WERI-Rb-1 (cell line): ENCODE results near the gene ZKSCAN3.
"Not testable (repeated sequence)": the region's sequence is repeated elsewhere in the genome, so short reads cannot be mapped to it uniquely, and the experiment has no call there.

Source experiments
- DNase-seq: peaks from one replicate; pipeline ENCODE4 v3.0.0-alpha.2; 2020
- H3K27ac ChIP-seq: fragments of 250-450 bp; sonication (Bioruptor Pico); 2 replicates; pipeline ENCODE4 v1.5.1; 2020; ENCODE audit warnings: mild to moderate bottlenecking, moderate library complexity
- H3K27me3 ChIP-seq: fragments of 250-450 bp; sonication (Bioruptor Pico); 2 replicates; pipeline ENCODE4 v1.5.1; 2021; ENCODE audit warnings: mild to moderate bottlenecking, low read depth, moderate library complexity; ENCODE audit not compliant: insufficient read depth, severe bottlenecking
- H3K36me3 ChIP-seq: fragments of 250-450 bp; sonication (Bioruptor Pico); 2 replicates; pipeline ENCODE4 v1.5.1; 2020; ENCODE audit warnings: mild to moderate bottlenecking, moderate library complexity
- H3K4me3 ChIP-seq: 2 replicates; pipeline ENCODE4 v1.5.1; 2011; ENCODE audit warnings: low read depth, mild to moderate bottlenecking, control low read depth, low read length
- H3K9me3 ChIP-seq: fragments of 250-450 bp; sonication (Bioruptor Pico); 2 replicates; pipeline ENCODE4 v1.5.1; 2021; ENCODE audit warnings: mild to moderate bottlenecking, moderate library complexity; ENCODE audit not compliant: severe bottlenecking
- CTCF ChIP-seq: IDR thresholded peaks from 2 replicates; pipeline ENCODE4 v1.5.1; 2011; ENCODE audit warnings: low read depth, mild to moderate bottlenecking, control low read depth, inconsistent platforms, low read length

ZKSCAN3 gene

GRCh38 chr6:28349892-28350737, at the start of gene ZKSCAN3:
TSS of gene ZKSCAN3 (plus strand) at chr6:28349947. CDS start at chr6:28359587, 9,640 bp downstream.
- Histone ChIP-seq H3K27ac (peak within 1 kb of the TSS; percentile 75), H3K36me3 (no peaks in the 10 kb centered on the region), H3K27me3 (no peaks in the 10 kb centered on the region), H3K9me3 (no peaks in the 10 kb centered on the region), H3K4me3 (peak within 1 kb of the TSS; percentile 99)
- DNase-seq = peak; percentile 95
- TF ChIP-seq CTCF = no peak

- Histone ChIP-seq H3K27ac (no peak overlapping the region), H3K4me3 (no peak overlapping the region), H3K27me3 (no peaks in the 10 kb centered on the region), H3K36me3 (peaks cover 45% of the 10 kb centered on the region), H3K9me3 (no peaks in the 10 kb centered on the region)
- no peak for DNase-seq
- TF ChIP-seq CTCF = no peak
Measured at GRCh38 chr6:28303570-28303969, 46.2 kb upstream of the ZKSCAN3 start.

- not testable (repeated sequence) for H3K4me3 ChIP-seq, H3K27me3 ChIP-seq, DNase-seq, H3K9me3 ChIP-seq, H3K27ac ChIP-seq
- peaks cover 31% of the 10 kb centered on the region for H3K36me3 ChIP-seq
Measured at GRCh38 chr6:28306363-28306762, 43.4 kb upstream of the ZKSCAN3 start.

- TF ChIP-seq CTCF = no peak
- Histone ChIP-seq H3K36me3 (no peaks in the 10 kb centered on the region), H3K9me3 (peaks cover 6% of the 10 kb centered on the region), H3K27me3 (no peaks in the 10 kb centered on the region), H3K27ac (peak overlapping the region; percentile 36), H3K4me3 (no peak overlapping the region)
- DNase-seq = peak; percentile 91
Measured at GRCh38 chr6:28311139-28311823, 38.5 kb upstream of the ZKSCAN3 start.

- Histone ChIP-seq H3K4me3 (no peak overlapping the region), H3K9me3 (peaks cover 6% of the 10 kb centered on the region), H3K27me3 (no peaks in the 10 kb centered on the region), H3K27ac (no peak overlapping the region), H3K36me3 (no peaks in the 10 kb centered on the region)
- TF ChIP-seq CTCF = no peak
- no peak for DNase-seq
Measured at GRCh38 chr6:28312939-28313338, 36.8 kb upstream of the ZKSCAN3 start.

GRCh38 chr6:28315628-28316027, 34.1 kb upstream of the ZKSCAN3 start:
- DNase-seq = no peak
- H3K27me3 ChIP-seq = no peaks in the 10 kb centered on the region
- TF ChIP-seq CTCF = no peak

GRCh38 chr6:28317866-28318265, 31.9 kb upstream of the ZKSCAN3 start:
- not testable (repeated sequence) for H3K36me3 ChIP-seq, DNase-seq, H3K27me3 ChIP-seq, H3K9me3 ChIP-seq, H3K4me3 ChIP-seq, H3K27ac ChIP-seq

More at GRCh38 chr6:28315628-28316027, 34.1 kb upstream of the ZKSCAN3 start:
- no peak overlapping the region for H3K4me3 ChIP-seq
- no peaks in the 10 kb centered on the region for H3K36me3 ChIP-seq
- no peak overlapping the region for H3K27ac ChIP-seq
- peaks cover 7% of the 10 kb centered on the region for H3K9me3 ChIP-seq
